ENCODE results near the gene KLK2.

The KLK2 gene

DNA sequence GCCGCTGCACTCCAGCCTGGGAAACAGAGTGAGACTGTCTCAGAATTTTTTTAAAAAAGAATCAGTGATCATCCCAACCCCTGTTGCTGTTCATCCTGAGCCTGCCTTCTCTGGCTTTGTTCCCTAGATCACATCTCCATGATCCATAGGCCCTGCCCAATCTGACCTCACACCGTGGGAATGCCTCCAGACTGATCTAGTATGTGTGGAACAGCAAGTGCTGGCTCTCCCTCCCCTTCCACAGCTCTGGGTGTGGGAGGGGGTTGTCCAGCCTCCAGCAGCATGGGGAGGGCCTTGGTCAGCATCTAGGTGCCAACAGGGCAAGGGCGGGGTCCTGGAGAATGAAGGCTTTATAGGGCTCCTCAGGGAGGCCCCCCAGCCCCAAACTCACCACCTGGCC lies at the start of gene KLK2:
Gene KLK2 (plus strand): TSS at position 384 of the 400 bp plus-strand sequence. CDS start 35 bp downstream, outside the sequence.
- no peak for DNase-seq (ENCODE audit: low read depth)

DNA sequence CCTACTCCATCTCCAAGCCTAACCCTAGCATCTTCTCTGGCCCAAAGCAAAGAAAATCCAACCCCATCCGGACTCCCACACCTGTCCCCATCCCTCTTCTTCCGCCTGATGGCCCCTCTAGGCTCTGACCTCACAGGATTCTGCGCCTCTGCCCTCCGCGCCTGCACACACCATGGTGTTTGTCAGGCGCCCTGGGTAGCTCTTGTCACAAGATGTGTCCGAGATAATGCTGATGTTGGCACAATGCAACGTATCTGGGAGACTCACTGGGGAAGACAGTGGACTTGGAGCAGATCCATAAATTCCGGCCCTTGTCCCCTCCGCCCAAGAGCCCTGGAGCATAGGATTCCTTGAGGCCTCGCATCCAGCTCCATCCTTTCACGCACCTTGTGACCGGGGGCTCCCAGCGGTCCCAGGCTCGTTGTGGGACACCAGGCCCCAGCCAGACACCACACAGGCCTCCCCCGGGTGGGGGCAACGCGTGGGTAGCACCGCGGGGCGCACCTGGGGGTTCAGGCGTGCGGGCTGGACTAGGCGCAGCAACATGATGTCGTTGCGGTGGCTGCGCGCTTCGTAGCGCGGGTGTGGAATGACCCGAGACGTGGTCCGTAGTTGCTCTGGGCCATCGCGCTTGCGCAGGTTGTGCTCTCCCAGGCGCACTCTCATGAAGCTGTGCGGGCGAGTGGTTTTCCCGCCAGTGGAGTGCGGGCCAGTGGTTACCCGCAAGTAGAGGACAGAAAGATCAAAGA lies 46.6 kb upstream of the KLK2 start:
- DNase-seq (ENCODE audit: low read depth) = no peak

DNA sequence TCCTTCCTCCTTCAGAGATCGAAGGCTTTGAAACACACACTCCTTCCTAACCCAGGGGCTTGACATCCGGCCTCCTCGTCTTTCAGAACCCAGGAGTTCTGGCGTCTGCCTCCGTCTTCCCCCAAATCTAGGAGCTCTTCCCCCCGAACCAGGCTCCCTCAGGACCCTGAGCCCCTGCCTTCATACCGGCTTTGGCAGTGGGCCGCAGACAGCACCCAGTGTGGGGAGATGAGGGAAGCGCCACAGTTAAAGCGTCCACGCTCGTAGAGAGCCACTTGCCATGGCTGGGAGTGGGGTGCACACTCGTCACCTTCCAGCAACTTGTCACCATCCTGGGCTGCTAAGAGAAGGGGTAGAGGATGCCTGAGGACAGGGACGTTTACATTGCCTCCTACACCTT lies 45.8 kb upstream of the KLK2 start:
- DNase-seq (ENCODE audit: low read depth) = no peak

DNA sequence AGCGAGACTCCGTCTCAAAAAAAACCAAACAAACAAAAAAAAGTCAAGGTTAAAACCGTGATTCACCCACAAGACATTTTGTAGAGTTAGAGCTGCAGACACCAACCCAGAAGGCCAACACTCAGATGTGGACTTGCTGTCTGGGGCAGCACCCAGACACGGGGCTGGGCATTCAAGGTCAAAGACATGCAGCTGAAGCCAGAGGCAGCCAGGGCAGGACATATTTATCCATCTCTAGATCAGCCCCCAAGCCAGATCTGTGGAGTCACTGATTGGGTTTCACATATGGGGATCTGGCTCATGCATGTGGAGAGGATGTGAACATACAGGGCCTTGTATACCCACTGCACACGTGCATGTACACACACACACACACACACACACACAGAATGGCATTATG lies 43.4 kb upstream of the KLK2 start:
- DNase-seq (ENCODE audit: low read depth) = no peak

DNA sequence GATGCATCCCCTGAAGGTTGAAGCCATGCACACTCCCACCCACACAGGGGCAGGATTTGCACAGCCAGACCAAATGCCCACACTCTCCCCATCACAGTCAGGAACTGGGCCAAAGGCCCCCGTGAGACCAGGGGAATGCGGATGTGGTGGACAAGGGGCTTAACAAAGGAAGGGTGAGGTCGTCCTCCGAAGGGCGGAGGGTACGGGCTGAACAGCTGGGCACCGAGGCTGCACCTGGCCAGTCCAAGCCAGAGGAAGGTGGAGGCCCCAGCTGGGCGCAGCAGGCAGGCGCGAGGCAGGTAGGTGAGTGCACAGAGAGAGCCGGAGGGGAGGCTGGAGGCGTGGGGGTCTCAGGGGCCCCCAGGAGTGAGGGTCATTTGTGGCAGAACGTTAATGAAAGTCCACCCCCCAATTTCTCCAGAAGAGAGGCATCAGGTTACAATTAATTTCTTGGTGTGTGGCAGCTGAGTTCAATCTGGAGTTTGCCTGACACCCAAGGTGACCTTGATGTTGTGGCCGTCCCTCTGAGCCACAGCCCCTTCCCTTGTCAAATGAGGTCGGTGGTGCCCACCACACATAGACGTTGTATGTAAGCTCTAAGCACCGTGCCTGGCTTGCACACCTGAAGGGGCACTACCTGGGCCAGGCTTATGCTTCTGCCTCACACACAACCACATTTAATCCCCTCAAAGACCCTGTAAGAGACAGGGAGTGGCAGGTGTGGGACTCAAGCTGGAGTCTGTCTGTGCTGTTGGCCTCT lies 42.8 kb upstream of the KLK2 start:
- DNase-seq (ENCODE audit: low read depth) = no peak

DNA sequence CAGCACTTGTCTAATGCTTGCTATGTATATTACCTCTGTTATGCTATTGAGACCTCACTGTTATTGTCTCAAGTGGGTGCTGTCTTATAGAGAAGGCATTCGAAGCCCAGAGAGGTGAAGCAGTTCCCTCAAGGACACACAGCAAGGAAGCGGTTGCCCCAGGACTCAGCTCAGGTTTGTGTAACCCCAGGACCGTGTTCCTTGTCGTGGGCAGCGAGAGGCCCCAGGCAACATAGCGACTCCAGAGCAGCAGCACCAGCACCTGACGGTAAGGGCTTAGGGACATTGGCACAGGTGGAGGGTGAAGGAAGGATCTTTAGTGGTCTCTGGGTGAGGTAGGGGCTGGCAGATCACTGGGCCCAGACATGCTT lies 42.2 kb upstream of the KLK2 start:
- DNase-seq (ENCODE audit: low read depth) = no peak

DNA sequence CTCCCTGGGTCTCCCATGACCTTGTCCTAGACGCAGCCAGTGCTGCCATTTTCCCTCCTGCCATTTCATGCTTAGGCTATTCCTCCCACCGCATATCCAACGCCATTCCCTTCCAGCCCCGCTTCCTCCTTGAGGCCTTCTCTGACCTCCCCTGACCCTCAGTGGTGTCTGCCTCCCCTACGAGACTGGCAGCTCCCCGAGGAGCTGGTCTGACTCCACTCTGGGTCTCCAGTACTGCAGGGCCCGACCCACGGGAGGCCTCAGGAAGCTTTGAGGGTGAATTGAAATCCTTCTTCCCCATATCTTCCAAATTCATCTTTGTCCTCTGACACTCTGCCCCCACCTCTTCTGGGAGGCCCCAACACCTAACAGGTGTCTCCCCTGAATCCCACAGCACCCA lies 40.6 kb upstream of the KLK2 start:
- DNase-seq (ENCODE audit: low read depth) = no peak

DNA sequence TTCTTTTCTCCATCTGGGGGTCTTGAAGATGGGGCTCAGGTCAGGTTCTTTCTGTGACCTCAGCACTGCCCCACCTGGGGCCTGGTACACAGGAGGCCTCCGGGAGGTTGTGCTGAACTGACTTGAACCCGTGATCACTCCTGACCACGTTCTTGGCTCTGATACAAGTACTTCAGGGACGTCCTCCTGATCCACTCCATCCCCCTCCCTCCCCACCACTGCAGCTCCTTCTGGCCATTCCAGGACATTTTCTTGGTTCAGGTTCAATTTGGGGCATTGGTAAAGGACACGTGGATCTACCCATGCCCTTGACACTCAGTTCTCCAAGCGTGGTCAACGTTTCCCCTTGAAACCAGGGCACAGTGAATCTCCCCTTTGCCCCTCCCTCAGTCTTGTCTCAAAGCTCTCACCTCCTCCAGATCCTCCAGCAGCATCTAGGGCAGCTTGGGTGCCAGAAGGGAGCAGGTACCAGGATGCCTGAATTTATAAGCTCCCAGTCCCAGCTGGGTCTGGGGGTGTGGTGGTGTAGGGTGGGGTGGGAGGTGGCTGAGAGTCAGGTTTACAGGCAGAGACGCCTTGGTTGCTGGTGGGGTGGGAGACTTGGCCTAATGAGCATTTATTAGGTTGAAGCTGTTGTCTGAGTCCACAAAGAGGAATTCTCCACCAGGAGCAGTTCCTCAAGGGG lies 40.0 kb upstream of the KLK2 start, which contains the start of gene KLK15:
Gene KLK15 (minus strand): TSS at position 458 of the 685 bp plus-strand sequence. CDS start 2,082 bp downstream, outside the sequence.
- no peak for DNase-seq (ENCODE audit: low read depth)

DNA sequence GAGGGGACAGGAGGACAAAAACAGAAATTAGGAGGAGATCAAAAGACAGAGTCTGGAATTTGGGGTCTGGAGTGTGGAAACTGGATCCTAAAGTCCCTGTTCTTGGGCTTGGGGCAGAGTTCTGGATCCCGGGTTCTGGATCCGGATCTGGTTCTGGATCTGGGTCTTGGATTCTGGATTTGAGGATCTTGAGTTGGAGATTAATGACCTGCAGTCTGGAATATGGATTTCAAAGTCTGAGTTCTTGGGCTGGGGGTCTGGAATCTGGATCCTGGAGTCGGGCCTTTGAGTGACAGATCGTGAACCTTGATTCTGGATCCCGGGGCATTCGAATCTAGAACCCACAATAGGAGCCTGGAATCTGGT lies 39.5 kb upstream of the KLK2 start:
- no peak for DNase-seq (ENCODE audit: low read depth)

DNA sequence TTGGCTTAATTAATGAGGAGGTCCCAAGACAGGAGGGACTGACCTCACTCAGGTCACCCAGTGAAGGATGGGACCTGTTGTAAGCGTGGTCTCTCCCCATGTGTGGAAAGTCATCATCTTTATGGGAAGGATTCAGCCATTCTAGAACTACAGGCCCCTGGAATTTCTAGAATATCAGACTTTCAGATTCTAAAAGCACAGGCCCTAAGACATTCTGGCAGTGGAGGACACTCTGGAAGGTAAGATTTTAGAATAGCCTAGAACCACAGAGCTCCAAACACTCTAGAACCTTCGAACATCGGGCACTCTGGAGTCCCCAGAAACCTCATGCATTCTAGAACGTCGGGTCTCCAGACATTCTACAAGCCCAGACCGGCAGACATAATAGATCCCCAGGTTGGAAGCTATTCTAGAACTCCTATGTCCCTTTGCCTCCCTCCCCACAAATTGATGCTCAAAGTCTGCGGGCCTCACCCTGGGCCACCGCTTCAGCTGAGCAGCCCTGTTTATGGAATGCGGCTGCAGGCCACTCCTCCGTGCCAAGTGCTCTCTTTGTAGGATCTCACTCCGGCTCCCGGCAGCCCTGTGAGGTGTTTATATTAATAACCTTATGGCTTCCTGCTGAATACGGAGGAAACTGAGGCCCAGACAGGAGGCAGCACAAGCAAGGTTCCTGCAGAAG lies 38.0 kb upstream of the KLK2 start:
- DNase-seq (ENCODE audit: low read depth) = no peak

DNA sequence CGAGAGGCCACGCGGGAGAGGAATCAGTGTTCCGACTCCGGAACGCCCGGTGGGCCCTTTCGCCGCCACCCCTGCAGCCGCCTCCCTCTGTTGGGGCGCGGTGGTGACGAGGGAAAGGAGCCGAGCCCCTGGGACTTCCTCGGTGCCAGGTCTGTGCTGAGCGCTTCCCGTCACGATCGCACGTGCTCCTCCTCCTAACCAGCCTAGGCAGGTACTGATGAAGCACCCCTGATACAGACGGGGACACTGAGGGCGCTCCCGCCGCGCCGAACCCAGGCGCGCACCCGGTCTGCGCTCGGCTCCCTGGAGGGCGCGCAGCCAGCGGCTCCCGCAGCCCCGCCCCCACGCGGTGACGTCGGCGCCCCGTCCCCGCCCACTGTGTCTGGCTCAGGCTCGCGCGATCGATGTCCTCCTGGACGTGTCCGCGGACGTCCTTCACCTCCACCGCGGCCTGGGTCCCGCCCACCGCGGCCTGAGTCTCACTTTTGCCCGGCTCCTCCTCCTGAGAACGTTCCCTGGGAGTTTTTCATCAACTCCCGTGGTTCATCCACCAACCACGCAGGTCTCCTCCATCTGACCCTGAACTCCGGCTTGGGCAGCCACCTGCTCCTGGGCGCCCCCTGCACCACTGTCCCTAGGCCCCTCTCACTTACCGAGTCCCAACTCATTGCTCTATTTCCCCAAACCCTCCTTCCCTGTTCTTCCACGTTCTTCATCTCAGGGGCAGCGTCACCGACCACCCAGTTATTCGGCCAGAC lies 37.3 kb upstream of the KLK2 start:
- peak; percentile 57 for DNase-seq (ENCODE audit: low read depth)

DNA sequence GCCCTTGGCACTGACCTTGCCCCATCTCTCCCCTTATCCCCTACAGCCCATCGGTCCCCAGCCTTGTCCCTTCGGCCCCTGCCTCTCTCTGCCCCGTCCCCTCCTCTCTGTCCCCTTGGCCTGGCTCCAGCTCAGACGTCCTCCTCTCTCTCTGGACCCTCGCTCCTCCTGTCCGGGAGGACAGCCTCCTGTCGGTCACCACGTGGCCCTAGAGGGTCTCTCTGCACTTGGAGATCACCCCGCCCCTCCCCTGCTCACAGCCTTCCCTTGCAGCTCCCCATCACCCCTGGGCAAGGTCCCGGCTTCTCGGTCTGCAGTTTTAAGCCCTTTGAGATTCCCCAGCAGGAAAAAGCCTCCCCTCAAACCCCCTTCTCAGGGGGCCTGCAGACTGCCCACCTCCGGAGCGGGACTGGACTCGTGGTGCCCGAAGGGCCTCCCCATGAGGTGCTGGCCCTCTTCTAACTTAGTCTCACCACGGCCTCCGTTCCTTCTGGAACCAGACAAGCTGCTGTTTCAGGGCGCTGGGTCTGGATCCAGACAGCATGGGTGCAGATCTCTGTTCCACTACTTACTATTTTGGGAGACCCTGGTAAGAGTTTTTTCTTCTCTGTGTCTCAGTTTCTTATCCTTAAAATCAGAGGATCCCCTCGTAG lies 36.6 kb upstream of the KLK2 start:
- DNase-seq (ENCODE audit: low read depth) = no peak

DNA sequence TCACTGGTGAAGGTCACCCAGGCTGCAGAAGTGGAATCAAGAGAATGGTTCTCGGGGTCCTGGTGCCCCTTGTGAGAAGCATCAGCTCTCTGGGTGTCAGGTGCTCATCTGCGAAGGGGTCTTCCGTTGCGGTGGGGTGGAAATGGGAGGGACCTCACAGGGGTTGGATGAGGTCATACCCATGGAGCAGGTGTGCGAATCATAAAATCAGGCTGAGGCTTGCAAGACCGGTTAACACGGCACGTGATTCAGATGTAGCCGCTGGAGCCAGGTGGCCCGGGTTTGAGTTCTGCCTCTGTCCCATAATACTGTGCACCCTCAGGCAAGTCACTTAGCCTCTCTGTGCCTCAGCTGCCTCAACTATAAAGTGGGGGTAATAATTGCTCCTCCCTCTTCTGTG lies 35.9 kb upstream of the KLK2 start:
- DNase-seq (ENCODE audit: low read depth) = no peak

DNA sequence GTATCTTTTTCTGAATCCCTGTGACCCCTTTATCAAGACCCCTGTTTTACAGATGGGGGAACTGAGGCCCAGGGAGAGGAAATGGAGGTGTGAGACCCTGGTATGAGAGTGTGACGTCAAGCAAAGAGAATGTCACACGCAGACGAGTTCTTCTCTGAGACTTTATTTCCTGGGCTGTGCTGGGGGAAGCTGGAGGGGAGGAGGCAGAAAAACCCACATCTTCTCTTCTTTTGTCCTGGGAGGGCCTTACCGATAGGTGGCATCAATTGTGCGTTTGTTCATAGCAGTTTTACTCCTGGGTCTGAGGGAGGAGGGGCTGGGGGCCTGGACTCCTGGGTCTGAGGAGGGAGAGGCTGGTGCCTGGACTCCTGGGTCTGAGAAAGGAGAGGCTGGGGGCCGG lies 35.0 kb upstream of the KLK2 start:
- no peak for DNase-seq (ENCODE audit: low read depth)

DNA sequence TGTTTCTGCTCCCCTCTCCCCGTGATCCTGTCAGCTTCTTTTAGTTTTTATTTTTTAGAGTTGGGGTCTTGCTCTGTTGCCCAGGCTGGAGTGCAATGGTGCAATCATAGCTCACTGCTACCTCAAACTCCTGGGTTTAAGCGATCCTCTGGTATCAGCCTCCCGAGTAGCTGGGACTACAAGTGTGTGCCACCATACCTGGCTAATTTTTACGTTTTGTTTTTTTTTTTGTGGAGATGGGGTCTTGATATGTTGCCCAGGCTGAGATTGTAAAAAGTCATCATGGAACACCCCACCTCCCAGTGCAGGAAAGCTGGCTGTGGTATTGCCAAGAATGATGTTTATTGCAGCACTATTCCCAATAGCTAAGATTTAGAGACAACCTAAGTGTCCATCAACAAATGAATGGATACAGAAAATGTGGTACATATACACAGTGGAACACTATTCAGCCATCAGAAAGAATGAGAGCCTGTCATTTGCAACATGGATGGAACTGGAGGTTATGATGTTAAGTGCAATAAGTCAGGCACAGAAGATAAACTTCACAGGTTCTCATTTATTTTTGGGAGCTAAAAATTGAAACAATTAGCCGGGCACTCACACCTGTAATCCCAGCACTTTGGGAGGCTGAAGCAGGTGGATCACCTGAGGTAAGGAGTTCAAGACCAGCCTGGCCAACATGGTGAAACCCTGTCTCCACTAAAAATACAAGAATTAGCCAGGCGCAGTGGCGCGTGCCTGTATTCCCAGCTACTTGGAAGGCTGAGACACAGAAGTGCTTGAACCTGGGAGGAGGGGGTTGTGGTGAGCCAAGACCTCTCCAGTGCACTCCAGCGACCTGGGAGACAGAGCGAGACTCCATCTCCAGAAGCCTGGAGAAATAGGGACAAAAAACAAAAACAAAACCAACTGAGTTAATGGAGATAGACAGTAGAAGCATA lies 33.3 kb upstream of the KLK2 start:
- DNase-seq (ENCODE audit: low read depth) = no peak

DNA sequence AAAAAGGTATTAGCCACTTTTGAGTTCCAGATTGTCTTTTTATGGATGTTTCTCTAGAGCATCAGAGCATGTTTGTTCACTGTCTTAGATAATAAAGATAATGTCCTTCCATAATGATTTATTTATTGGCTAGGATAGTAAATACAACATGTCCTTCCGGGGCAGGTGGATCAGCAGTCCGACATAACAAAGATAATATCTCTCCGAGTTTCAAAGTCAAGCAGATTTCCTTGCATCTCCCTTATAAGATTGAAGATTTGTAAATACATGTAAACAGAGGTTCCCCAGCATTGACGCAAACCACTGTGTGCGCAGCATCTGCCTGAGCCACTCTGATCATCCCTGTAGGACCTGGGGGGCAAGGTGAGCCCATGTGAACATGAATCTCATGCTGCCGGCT lies 31.1 kb upstream of the KLK2 start:
- no peak for DNase-seq (ENCODE audit: low read depth)

DNA sequence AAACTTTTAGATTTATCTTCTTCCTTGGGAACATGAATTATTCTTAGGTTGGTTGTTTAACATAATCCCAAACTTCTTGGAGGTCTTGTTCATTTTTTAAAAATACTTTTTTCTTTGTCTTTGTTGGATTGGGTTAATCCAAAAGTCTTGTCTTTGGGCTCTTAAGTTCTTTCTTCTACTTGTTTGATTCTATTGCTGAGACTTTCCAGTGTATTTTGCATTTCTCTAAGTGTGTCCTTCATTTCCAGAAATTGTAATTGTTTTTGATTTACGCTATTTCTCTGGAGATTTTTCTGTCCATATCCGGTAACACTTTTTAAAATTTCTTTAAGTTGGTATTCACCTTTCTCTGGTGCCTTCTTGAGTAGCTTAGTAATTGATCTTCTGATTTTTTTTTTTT lies 30.0 kb upstream of the KLK2 start:
- DNase-seq (ENCODE audit: low read depth) = no peak

DNA sequence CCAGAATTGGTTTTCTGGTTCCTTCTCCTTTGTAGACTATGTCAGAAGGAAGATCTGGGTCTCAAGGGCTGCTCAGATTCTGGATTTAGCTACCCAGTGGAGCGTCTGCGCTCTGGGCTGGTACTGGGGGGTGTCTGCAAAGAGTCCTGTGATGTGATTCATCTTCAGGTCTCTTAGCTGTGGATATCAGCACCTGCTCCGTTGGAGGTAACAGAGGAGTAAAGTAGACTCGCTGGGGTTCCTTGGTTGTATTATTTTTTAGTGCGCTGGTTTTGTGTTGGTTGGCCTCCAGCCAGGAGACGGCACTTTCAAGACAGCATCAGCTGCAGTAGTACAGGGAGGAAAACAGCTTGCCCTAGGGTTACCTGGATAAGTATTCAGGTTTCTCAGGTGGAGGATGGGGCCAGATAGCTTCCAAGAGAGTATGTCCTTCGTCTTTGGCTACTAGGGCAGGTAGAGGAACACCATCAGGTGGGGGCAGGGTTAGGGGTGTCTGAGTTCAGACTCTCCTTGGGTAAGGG lies 29.5 kb upstream of the KLK2 start:
- DNase-seq (ENCODE audit: low read depth) = no peak

DNA sequence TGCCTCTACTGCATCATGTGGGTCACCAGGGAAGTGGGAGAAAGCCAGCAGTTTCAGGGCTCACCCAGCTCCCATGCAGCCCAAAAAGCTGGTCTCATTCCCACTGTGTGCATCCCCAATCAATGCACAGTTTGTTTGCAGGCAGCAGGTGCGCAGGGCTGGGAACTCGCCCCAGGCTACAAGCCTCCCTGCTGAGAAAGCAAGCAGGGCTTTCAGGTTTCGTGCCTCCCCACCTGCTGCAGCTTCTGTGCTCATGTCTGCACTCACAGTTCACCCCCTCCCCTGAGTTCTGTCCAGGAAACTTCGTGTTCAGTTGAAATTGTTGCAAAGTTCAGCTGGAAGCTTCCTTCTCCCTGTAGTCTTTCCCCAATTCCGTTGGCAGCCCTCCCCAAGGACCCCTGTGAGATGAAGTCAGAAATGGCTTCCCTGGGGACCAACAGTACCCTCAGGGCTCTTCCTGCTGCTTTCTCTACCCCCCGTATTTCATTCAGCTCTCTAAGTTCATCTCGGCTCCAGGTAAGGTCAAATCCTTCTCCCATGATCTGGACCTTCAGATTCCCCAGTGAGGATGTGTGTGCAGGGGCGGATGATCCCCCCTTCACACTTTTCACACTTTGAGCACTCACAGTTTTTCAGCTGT lies 28.8 kb upstream of the KLK2 start:
- DNase-seq (ENCODE audit: low read depth) = no peak
